ENCODE measurements around the gene EPB41L3. TPM values are rescaled to one million over a fixed set of nuclear protein-coding genes. Genes with fewer than 3 reads are reported as not detected.

Gene EPB41L3
- total RNA-seq, 4 donors from 2014 or later, result 28.8 to 41.4 (median 37.2) TPM

GRCh38 chr18:5541644-5542043 lies 2.2 kb downstream of the EPB41L3 start:
- DNase-seq, result no peak
- peak overlapping the region in 1 of 4 donors; percentile 89 for H3K27ac ChIP-seq
- H3K36me3 ChIP-seq, result no peaks in the 10 kb centered on the region
- TF ChIP-seq POLR2A (IDR thresholded peaks at IDR 0.05) (no peak), CTCF (IDR thresholded peaks at IDR 0.05) (no peak)
- 85 to 86% methylated on average over 3 of the region's 3 CpGs for WGBS, 2 donors
- H3K4me1 ChIP-seq, result peaks cover 0 to 26% (median 0%) of the 10 kb centered on the region in 3 donors
- intact Hi-C loops (cut with DNase I), result no loop called here
- no peak overlapping the region for H3K4me3 ChIP-seq
- peaks cover 0 to 45% (median 0%) of the 10 kb centered on the region in 4 donors for H3K27me3 ChIP-seq
- H3K9me3 ChIP-seq, result no peaks in the 10 kb centered on the region

GRCh38 chr18:5539391-5539790 lies 4.4 kb downstream of the EPB41L3 start:
- DNase-seq, result no peak
- Histone ChIP-seq H3K27ac (no peak overlapping the region), H3K9me3 (no peaks in the 10 kb centered on the region), H3K27me3 (peaks cover 0 to 34% (median 0%) of the 10 kb centered on the region in 4 donors), H3K4me1 (peaks cover 0 to 20% (median 0%) of the 10 kb centered on the region in 3 donors), H3K36me3 (no peaks in the 10 kb centered on the region), H3K4me3 (no peak overlapping the region)
- intact Hi-C loops (cut with DNase I), result no loop called here
- TF ChIP-seq POLR2A (IDR thresholded peaks at IDR 0.05) (no peak), CTCF (IDR thresholded peaks at IDR 0.05) (no peak)
- WGBS, 2 donors, result 85 to 93% methylated on average over 2 of the region's 2 CpGs

GRCh38 chr18:5538544-5538943 lies 5.3 kb downstream of the EPB41L3 start:
- no peak for DNase-seq
- 43 to 66% methylated on average over 2 of the region's 2 CpGs for WGBS, 2 donors

GRCh38 chr18:5537860-5538259 lies 5.9 kb downstream of the EPB41L3 start:
- Histone ChIP-seq H3K9me3 (no peaks in the 10 kb centered on the region), H3K4me1 (peaks cover 0 to 9% (median 0%) of the 10 kb centered on the region in 3 donors), H3K36me3 (no peaks in the 10 kb centered on the region), H3K27me3 (peaks cover 0 to 19% (median 0%) of the 10 kb centered on the region in 4 donors), H3K4me3 (no peak overlapping the region), H3K27ac (no peak overlapping the region)
- WGBS, 2 donors, result 70 to 76% methylated on average over 2 of the region's 2 CpGs
- DNase-seq, result no peak
- no peak for TF ChIP-seq CTCF (IDR thresholded peaks at IDR 0.05)
- TF ChIP-seq POLR2A (IDR thresholded peaks at IDR 0.05), result no peak
- intact Hi-C loops (cut with DNase I), result no loop called here

More at GRCh38 chr18:5538544-5538943, 5.3 kb downstream of the EPB41L3 start:
- Histone ChIP-seq H3K27me3 (peaks cover 0 to 26% (median 0%) of the 10 kb centered on the region in 4 donors), H3K4me3 (no peak overlapping the region), H3K9me3 (no peaks in the 10 kb centered on the region), H3K4me1 (peaks cover 0 to 12% (median 0%) of the 10 kb centered on the region in 3 donors), H3K27ac (no peak overlapping the region), H3K36me3 (no peaks in the 10 kb centered on the region)
- intact Hi-C loops (cut with DNase I), result no loop called here
- TF ChIP-seq CTCF (IDR thresholded peaks at IDR 0.05) (no peak), POLR2A (IDR thresholded peaks at IDR 0.05) (no peak)

GRCh38 chr18:5534845-5535244 lies 9.0 kb downstream of the EPB41L3 start:
- no peaks in the 10 kb centered on the region for H3K27me3 ChIP-seq
- DNase-seq, result no peak
- no peaks in the 10 kb centered on the region for H3K9me3 ChIP-seq
- intact Hi-C loops (cut with DNase I), result no loop called here
- 75 to 80% methylated on average over 5 of the region's 5 CpGs for WGBS, 2 donors
- no peak overlapping the region for H3K4me3 ChIP-seq
- H3K27ac ChIP-seq, result no peak overlapping the region
- H3K36me3 ChIP-seq, result no peaks in the 10 kb centered on the region
- no peaks in the 10 kb centered on the region for H3K4me1 ChIP-seq
- TF ChIP-seq POLR2A (IDR thresholded peaks at IDR 0.05) (no peak), CTCF (IDR thresholded peaks at IDR 0.05) (no peak)

Measured in esophagus squamous epithelium (tissue), 5 donors.